Endodermal cell (in vitro differentiated cells): ENCODE results near the gene SPESP1. TPM values are rescaled to one million over a fixed set of nuclear protein-coding genes. Genes with fewer than 3 reads are reported as not detected.

ENCODE experiments used
- DNase-seq: peaks from one replicate; pipeline ENCODE4 v3.0.0-alpha.2; 2017
- H3K27ac ChIP-seq: 2 replicates; pipeline ENCODE4 v1.5.1; 2013; ENCODE audit warnings: mild to moderate bottlenecking, low read depth, low read length, moderate library complexity
- H3K27me3 ChIP-seq: 2 replicates; pipeline ENCODE4 v1.6.1; 2013; ENCODE audit warnings: mild to moderate bottlenecking, low read length, moderate library complexity; ENCODE audit not compliant: insufficient read depth, control insufficient read depth, poor library complexity, severe bottlenecking
- H3K36me3 ChIP-seq: 2 replicates; pipeline ENCODE4 v1.7.0; 2013; ENCODE audit warnings: mild to moderate bottlenecking, low read length, moderate library complexity; ENCODE audit not compliant: control insufficient read depth, insufficient read depth
- H3K4me1 ChIP-seq: one replicate; pipeline ENCODE4 v1.7.0; 2013; ENCODE audit warnings: low read length; ENCODE audit not compliant: control insufficient read depth, insufficient read depth
- H3K4me3 ChIP-seq: 2 replicates; pipeline ENCODE4 v1.5.1; 2013; ENCODE audit warnings: mild to moderate bottlenecking, low read length, moderate library complexity
- H3K9ac ChIP-seq: 2 replicates; pipeline ENCODE4 v1.6.1; 2013; ENCODE audit warnings: mild to moderate bottlenecking, low read length, moderate library complexity; ENCODE audit not compliant: poor library complexity, severe bottlenecking; ENCODE audit errors: extremely low read depth
- H3K9me3 ChIP-seq: 2 replicates; pipeline ENCODE4 v1.6.1; 2013; ENCODE audit warnings: mild to moderate bottlenecking, low read length, moderate library complexity; ENCODE audit not compliant: control insufficient read depth
- H3K27ac Mint-ChIP-seq: 2 replicates; pipeline ENCODE4 v1.8.0; 2020; ENCODE audit warnings: mixed read lengths
- H3K27me3 Mint-ChIP-seq: 2 replicates; pipeline ENCODE4 v1.8.0; 2021; ENCODE audit warnings: mild to moderate bottlenecking, mixed read lengths; ENCODE audit not compliant: insufficient read depth
- H3K36me3 Mint-ChIP-seq: 2 replicates; pipeline ENCODE4 v1.8.0; 2020; ENCODE audit warnings: low read depth, mixed read lengths
- H3K4me1 Mint-ChIP-seq: 2 replicates; pipeline ENCODE4 v1.8.0; 2020; ENCODE audit warnings: mixed read lengths
- H3K4me3 Mint-ChIP-seq: 2 replicates; pipeline ENCODE4 v1.8.0; 2020; ENCODE audit warnings: mild to moderate bottlenecking, moderate library complexity, mixed read lengths
- H3K9me3 Mint-ChIP-seq: 2 replicates; pipeline ENCODE4 v1.8.0; 2020; ENCODE audit warnings: mild to moderate bottlenecking, mixed read lengths
- WGBS, 2 experiments: methylation state at CpG; one replicate each; pipeline versions ENCODE4 v1.1.5 to v1.1.7; 2013; ENCODE audit warnings: missing lambda C conversion rate in 2 of 2, mixed read lengths in 1 of 2; ENCODE audit not compliant: insufficient coverage in 1 of 2, insufficient read length in 1 of 2; 5-methylcytosine and 5-hydroxymethylcytosine counted together
- total RNA-seq, 2 donors: library from RNA; stranded (reverse); fragmentation: NEBNext Ultra II Directional in 1 of 2; extraction: Animal tissue kit (Norgen Biotek cat#: 25700) in 1 of 2; gene quantifications; 2 replicates in 1 of 2; 3 replicates in 1 of 2; pipeline ENCODE4 v1.2.1, GENCODE V29; 2021
- TF ChIP-seq, protein P1 (sequence below): fragments of 200-600 bp; sonication (generic); conservative IDR thresholded peaks from 2 replicates; pipeline ENCODE4 v1.5.0; 2021; ENCODE audit warnings: antibody characterized with exemption, mild to moderate bottlenecking

Gene SPESP1
- total RNA-seq, 2 donors from 2014 or later: not detected

DNA sequence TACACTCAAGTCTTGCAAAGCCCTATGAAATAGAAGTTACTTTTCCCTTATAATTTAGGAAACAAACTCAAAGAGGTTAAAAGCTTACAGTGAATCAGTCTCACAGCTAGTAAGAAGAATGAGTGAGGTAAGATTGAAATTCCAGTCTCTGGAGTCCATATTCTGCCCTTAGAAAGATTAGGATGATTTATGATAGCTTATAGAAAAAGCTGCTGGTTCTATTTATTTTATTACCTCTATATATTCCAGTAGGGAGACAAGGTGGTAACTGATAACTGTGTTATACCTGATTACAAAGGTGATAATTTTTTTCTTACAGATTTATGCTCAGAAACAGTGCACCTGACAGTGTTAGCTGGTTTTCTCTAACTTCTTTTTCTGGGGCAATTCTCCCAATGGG is 34.1 kb upstream of the SPESP1 start:
- Histone ChIP-seq H3K9ac (no peak overlapping the region), H3K27me3 (peaks cover 5% of the 10 kb centered on the region), H3K4me3 (no peak overlapping the region), H3K4me1 (no peaks in the 10 kb centered on the region), H3K27ac (no peak overlapping the region), H3K9me3 (no peaks in the 10 kb centered on the region), H3K36me3 (no peaks in the 10 kb centered on the region)
- Mint-ChIP-seq H3K27me3 (peaks cover 5% of the 10 kb centered on the region), H3K4me3 (no peak overlapping the region), H3K4me1 (no peaks in the 10 kb centered on the region), H3K27ac (no peak overlapping the region), H3K9me3 (no peaks in the 10 kb centered on the region), H3K36me3 (no peaks in the 10 kb centered on the region)
- no peak for DNase-seq
- TF ChIP-seq, protein P1, sequence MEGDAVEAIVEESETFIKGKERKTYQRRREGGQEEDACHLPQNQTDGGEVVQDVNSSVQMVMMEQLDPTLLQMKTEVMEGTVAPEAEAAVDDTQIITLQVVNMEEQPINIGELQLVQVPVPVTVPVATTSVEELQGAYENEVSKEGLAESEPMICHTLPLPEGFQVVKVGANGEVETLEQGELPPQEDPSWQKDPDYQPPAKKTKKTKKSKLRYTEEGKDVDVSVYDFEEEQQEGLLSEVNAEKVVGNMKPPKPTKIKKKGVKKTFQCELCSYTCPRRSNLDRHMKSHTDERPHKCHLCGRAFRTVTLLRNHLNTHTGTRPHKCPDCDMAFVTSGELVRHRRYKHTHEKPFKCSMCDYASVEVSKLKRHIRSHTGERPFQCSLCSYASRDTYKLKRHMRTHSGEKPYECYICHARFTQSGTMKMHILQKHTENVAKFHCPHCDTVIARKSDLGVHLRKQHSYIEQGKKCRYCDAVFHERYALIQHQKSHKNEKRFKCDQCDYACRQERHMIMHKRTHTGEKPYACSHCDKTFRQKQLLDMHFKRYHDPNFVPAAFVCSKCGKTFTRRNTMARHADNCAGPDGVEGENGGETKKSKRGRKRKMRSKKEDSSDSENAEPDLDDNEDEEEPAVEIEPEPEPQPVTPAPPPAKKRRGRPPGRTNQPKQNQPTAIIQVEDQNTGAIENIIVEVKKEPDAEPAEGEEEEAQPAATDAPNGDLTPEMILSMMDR: no peak

DNA sequence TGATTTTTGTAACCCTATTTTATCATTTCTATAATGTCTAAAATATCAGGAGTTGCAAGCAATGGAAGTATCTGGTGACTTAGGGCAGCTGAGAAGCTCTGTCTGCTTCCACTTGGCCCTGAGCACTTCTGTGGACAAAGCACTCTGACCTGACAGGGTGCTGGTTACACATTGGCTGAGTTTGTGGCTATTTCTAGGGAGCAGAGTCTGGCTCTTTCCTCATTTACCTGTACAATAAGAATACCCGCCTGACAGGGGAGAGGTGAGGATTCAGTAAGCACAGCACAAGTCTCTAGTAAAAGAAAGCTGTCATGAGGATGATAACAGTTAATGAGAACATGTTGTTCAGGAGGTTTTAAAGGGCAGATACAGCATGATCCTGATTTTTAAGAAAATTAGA is 33.3 kb upstream of the SPESP1 start:
- TF ChIP-seq, protein P1: no peak
- no peaks in the 10 kb centered on the region for H3K36me3 Mint-ChIP-seq
- Histone ChIP-seq H3K9me3 (no peaks in the 10 kb centered on the region), H3K36me3 (no peaks in the 10 kb centered on the region), H3K4me3 (no peak overlapping the region), H3K4me1 (no peaks in the 10 kb centered on the region), H3K9ac (no peak overlapping the region), H3K27ac (no peak overlapping the region), H3K27me3 (peaks cover 5% of the 10 kb centered on the region)
- H3K27me3 Mint-ChIP-seq: peaks cover 3% of the 10 kb centered on the region
- H3K4me3 Mint-ChIP-seq: no peak overlapping the region
- H3K9me3 Mint-ChIP-seq: no peaks in the 10 kb centered on the region
- WGBS, 2 experiments: 91 to 100% methylated on average over 1 of the region's 1 CpG
- H3K4me1 Mint-ChIP-seq: no peaks in the 10 kb centered on the region
- DNase-seq: no peak
- H3K27ac Mint-ChIP-seq: no peak overlapping the region

DNA sequence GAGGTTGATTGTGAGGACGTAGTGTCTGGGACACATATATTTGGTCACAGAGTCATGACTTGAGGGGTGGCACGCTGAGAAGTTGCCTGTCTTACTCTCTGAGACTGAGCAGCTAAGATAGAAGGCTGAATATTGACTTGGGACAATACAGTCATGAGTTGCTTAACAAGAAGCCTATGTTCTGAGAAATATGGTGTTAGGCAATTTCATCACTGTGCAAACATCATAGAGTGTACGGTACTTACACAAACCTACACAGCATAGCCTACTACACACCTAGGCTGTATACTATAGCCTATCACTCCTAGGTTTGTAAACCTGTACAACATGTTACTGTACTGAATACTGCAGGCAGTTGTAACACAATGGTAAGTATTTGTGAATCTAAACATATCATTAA is 30.3 kb upstream of the SPESP1 start:
- H3K4me1 Mint-ChIP-seq: no peaks in the 10 kb centered on the region

More for the DNA sequence above, 30.3 kb upstream of the SPESP1 start:
- Mint-ChIP-seq H3K9me3 (no peaks in the 10 kb centered on the region), H3K27ac (no peak overlapping the region), H3K4me3 (no peak overlapping the region), H3K27me3 (peaks cover 5% of the 10 kb centered on the region), H3K36me3 (no peaks in the 10 kb centered on the region)
- 94 to 96% methylated on average over 3 of the region's 3 CpGs for WGBS, 2 experiments
- no peak overlapping the region for H3K4me3 ChIP-seq
- peaks cover 5% of the 10 kb centered on the region for H3K27me3 ChIP-seq
- H3K9ac ChIP-seq: no peak overlapping the region
- H3K4me1 ChIP-seq: no peaks in the 10 kb centered on the region
- H3K36me3 ChIP-seq: no peaks in the 10 kb centered on the region
- TF ChIP-seq, protein P1: no peak
- DNase-seq: no peak
- no peak overlapping the region for H3K27ac ChIP-seq
- H3K9me3 ChIP-seq: no peaks in the 10 kb centered on the region
